Measurements from ENCODE around the gene PLCB1. TPM values are rescaled to one million over a fixed set of nuclear protein-coding genes. Genes with fewer than 3 reads are reported as not detected.

The PLCB1 gene
- total and polyA plus RNA-seq, 10 of the 15 experiments (the other 5 are each of a cell fraction or from before 2014, with no cell fraction given): 0.05 to 5.3 (median 0.17) TPM; not detected in 1

GRCh38 chr20:8116067-8116811 lies 15.8 kb upstream of the PLCB1 start:
- no TSS peak for BruUV-seq (replicated peaks)
- in situ Hi-C loops (cut with MboI) (no loop called here), intact Hi-C loops (cut with micrococcal nuclease; ENCODE audit: unreplicated experiment) (no loop called here)
- SMC1A ChIA-PET (ENCODE audit: uncharacterized antibody, unreplicated experiment): interaction anchor here (0.6 kb wide), 1 partner anchor 189 kb away, joined by 3 read pairs; no protein-coding TSS in a partner anchor
- no peaks in the 10 kb centered on the region for H3K79me2 ChIP-seq (ENCODE audit: control insufficient read depth, insufficient read depth, low read length)
- POLR2A ChIA-PET: no interaction called here
- 11% methylated on average over 5 of the region's 5 CpGs for WGBS (ENCODE audit: insufficient coverage, insufficient replicate concordance, low lambda C conversion rate, missing lambda C conversion rate)
- DNase-seq (ENCODE audit: low read depth, low spot score) (no peak), ATAC-seq (no peak), FAIRE-seq (no peak)
- no peak overlapping the region for H2AFZ ChIP-seq (ENCODE audit: control insufficient read depth, low read depth, low read length)
- H4K20me1 ChIP-seq (ENCODE audit: control insufficient read depth, insufficient read depth): no peaks in the 10 kb centered on the region
- no peak overlapping the region for H3K27ac ChIP-seq (ENCODE audit: control insufficient read depth, insufficient read depth)
- H3K4me1 ChIP-seq (ENCODE audit: control insufficient read depth, insufficient read depth, low read length): no peaks in the 10 kb centered on the region
- H3K36me3 ChIP-seq (ENCODE audit: control insufficient read depth in 2 of 2, insufficient read depth in 2 of 2, low read length in 1 of 2): no peaks in the 10 kb centered on the region
- H3K4me3 ChIP-seq: no peak overlapping the region
- TF ChIP-seq TCF7 (IDR thresholded peaks at IDR 0.05; ENCODE audit: borderline replicate concordance) (no peak), KDM1A (IDR thresholded peaks at IDR 0.05; ENCODE audit: borderline replicate concordance) (no peak), RFX5 (IDR thresholded peaks at IDR 0.05; ENCODE audit: low read depth, low read length) (no peak), ZNF622 (IDR thresholded peaks at IDR 0.05) (no peak), HDGF (IDR thresholded peaks at IDR 0.05) (no peak), JUND (IDR thresholded peaks at IDR 0.05; ENCODE audit: low read depth, low read length) (no peak)
- H3K4me2 ChIP-seq (ENCODE audit: control insufficient read depth, insufficient read depth): no peak overlapping the region
- no peaks in the 10 kb centered on the region for H3K9me3 ChIP-seq (replicated peaks; ENCODE audit: control insufficient read depth, insufficient read depth, low read length)
- RAD21 ChIA-PET (ENCODE audit: unreplicated experiment): no interaction called here
- no peaks in the 10 kb centered on the region for H3K27me3 ChIP-seq (replicated peaks in 1 of 2; ENCODE audit: control insufficient read depth in 2 of 2, insufficient read depth in 2 of 2, low read length in 1 of 2)
- no peak overlapping the region for H3K9ac ChIP-seq (ENCODE audit: control insufficient read depth, insufficient read depth, low read length)
- CTCF ChIA-PET: interaction anchor here (1.1 kb wide), 1 partner anchor 607 kb away, joined by 3 read pairs; no protein-coding TSS in a partner anchor

GRCh38 chr20:8117636-8118035 lies 14.4 kb upstream of the PLCB1 start:
- H3K4me1 ChIP-seq (ENCODE audit: control insufficient read depth, insufficient read depth, low read length): no peaks in the 10 kb centered on the region
- H2AFZ ChIP-seq (ENCODE audit: control insufficient read depth, low read depth, low read length): no peak overlapping the region
- FAIRE-seq: no peak
- 2% methylated on average over 3 of the region's 3 CpGs for WGBS (ENCODE audit: insufficient coverage, insufficient replicate concordance, low lambda C conversion rate, missing lambda C conversion rate)
- in situ Hi-C loops (cut with MboI) (no loop called here), intact Hi-C loops (cut with micrococcal nuclease; ENCODE audit: unreplicated experiment) (no loop called here)
- ChIA-PET RAD21 (ENCODE audit: unreplicated experiment) (no interaction called here), POLR2A (no interaction called here), CTCF (no interaction called here), SMC1A (ENCODE audit: uncharacterized antibody, unreplicated experiment) (no interaction called here)
- no peak overlapping the region for H3K4me2 ChIP-seq (ENCODE audit: control insufficient read depth, insufficient read depth)
- no peaks in the 10 kb centered on the region for H3K79me2 ChIP-seq (ENCODE audit: control insufficient read depth, insufficient read depth, low read length)
- H3K9ac ChIP-seq (ENCODE audit: control insufficient read depth, insufficient read depth, low read length): no peak overlapping the region
- no peaks in the 10 kb centered on the region for H3K27me3 ChIP-seq (replicated peaks in 1 of 2; ENCODE audit: control insufficient read depth in 2 of 2, insufficient read depth in 2 of 2, low read length in 1 of 2)
- H3K27ac ChIP-seq (ENCODE audit: control insufficient read depth, insufficient read depth): no peak overlapping the region
- H3K9me3 ChIP-seq (replicated peaks; ENCODE audit: control insufficient read depth, insufficient read depth, low read length): no peaks in the 10 kb centered on the region
- H3K36me3 ChIP-seq (ENCODE audit: control insufficient read depth in 2 of 2, insufficient read depth in 2 of 2, low read length in 1 of 2): no peaks in the 10 kb centered on the region
- no peak for DNase-seq (ENCODE audit: low read depth, low spot score)
- no peak overlapping the region for H3K4me3 ChIP-seq
- no TSS peak for BruUV-seq (replicated peaks)
- no peak for TF ChIP-seq POLR2AphosphoS2 (IDR thresholded peaks at IDR 0.05; ENCODE audit: low read depth, low read length)
- TF ChIP-seq TCF7 (IDR thresholded peaks at IDR 0.05; ENCODE audit: borderline replicate concordance): no peak
- no peak for TF ChIP-seq MEF2A (IDR thresholded peaks at IDR 0.05; ENCODE audit: insufficient read depth, low read depth, low read length)
- TF ChIP-seq EGR1 (IDR thresholded peaks at IDR 0.05; ENCODE audit: borderline replicate concordance in 1 of 2, low read depth in 2 of 2, low read length in 2 of 2): no peak
- no peak for TF ChIP-seq NBN (IDR thresholded peaks at IDR 0.05)
- no peak for TF ChIP-seq HCFC1 (IDR thresholded peaks at IDR 0.05; ENCODE audit: low read length)
- no peak for TF ChIP-seq NRF1 (conservative IDR thresholded peaks at IDR 0.05; ENCODE audit: low read depth, low read length)
- no peak for TF ChIP-seq MTA2 (IDR thresholded peaks at IDR 0.05; ENCODE audit: low read depth)
- ATAC-seq: no peak
- H4K20me1 ChIP-seq (ENCODE audit: control insufficient read depth, insufficient read depth): no peaks in the 10 kb centered on the region
